WTC11 (cell line): ENCODE data around the gene PRKCZ. TPM values are rescaled to one million over a fixed set of nuclear protein-coding genes. Genes with fewer than 3 reads are reported as not detected.

Experiments
- ATAC-seq: fragments of 200-7000 bp; cut with Tn5 transposase; 2 replicates; pipeline ENCODE4 v1.10.0; 2021; ENCODE audit warnings: mild to moderate bottlenecking, moderate library complexity
- CTCF ChIA-PET: fragments of 300-600 bp; sonication (Branson Sonifier 250); formaldehyde crosslinking; loops from one replicate; lab custom pipeline; 2021; ENCODE audit warnings: antibody characterized with exemption; lab: Charles Lee
- POLR2A ChIA-PET: fragments of 350-600 bp; sonication (Branson Sonifier 250); formaldehyde crosslinking; loops from one replicate; lab custom pipeline; 2021; ENCODE audit warnings: antibody characterized with exemption; lab: Charles Lee
- DNase-seq: peaks from one replicate; pipeline ENCODE4 v3.0.0; 2021; ENCODE audit warnings: low spot score
- H3K27ac Mint-ChIP-seq: 2 replicates; pipeline ENCODE4 v1.8.0; 2021; ENCODE audit warnings: mixed read lengths
- H3K27me3 Mint-ChIP-seq: 2 replicates; pipeline ENCODE4 v1.8.0; 2021; ENCODE audit warnings: low read depth, mild to moderate bottlenecking, moderate library complexity, mixed read lengths
- H3K36me3 Mint-ChIP-seq: 2 replicates; pipeline ENCODE4 v1.8.0; 2021; ENCODE audit warnings: mixed read lengths
- H3K4me1 Mint-ChIP-seq: 2 replicates; pipeline ENCODE4 v1.8.0; 2022; ENCODE audit warnings: mixed read lengths
- H3K4me3 Mint-ChIP-seq: 2 replicates; pipeline ENCODE4 v1.8.0; 2021; ENCODE audit warnings: mild to moderate bottlenecking, moderate library complexity, mixed read lengths
- H3K9me3 Mint-ChIP-seq: 2 replicates; pipeline ENCODE4 v1.8.0; 2021; ENCODE audit warnings: mixed read lengths
- ARID4B ChIP-seq: sonication (generic); formaldehyde crosslinking; IDR thresholded peaks from 2 replicates; pipeline ENCODE4 v1.8.0; 2023; ENCODE audit warnings: missing genetic modification reagents, mild to moderate bottlenecking, borderline replicate concordance
- ATF3 ChIP-seq: sonication (generic); formaldehyde crosslinking; conservative IDR thresholded peaks from 2 replicates; pipeline ENCODE4 v1.8.1; 2022; ENCODE audit warnings: mild to moderate bottlenecking, missing genetic modification reagents
- CREM ChIP-seq: sonication (generic); formaldehyde crosslinking; IDR thresholded peaks from 2 replicates; pipeline ENCODE4 v1.8.1; 2022; ENCODE audit warnings: mild to moderate bottlenecking, missing genetic modification reagents, moderate library complexity
- FOXJ3 ChIP-seq: sonication (generic); formaldehyde crosslinking; IDR thresholded peaks from 2 replicates; pipeline ENCODE4 v1.9.0; 2021; ENCODE audit warnings: missing genetic modification reagents, mild to moderate bottlenecking, borderline replicate concordance
- FOXK1 ChIP-seq: sonication (generic); formaldehyde crosslinking; IDR thresholded peaks from 2 replicates; pipeline ENCODE4 v1.8.0; 2022; ENCODE audit warnings: mild to moderate bottlenecking, moderate library complexity, missing genetic modification reagents
- FOXP4 ChIP-seq: sonication (generic); formaldehyde crosslinking; IDR thresholded peaks from 2 replicates; pipeline ENCODE4 v1.8.0; 2022; ENCODE audit warnings: mild to moderate bottlenecking, missing genetic modification reagents
- HMGXB4 ChIP-seq: sonication (generic); formaldehyde crosslinking; IDR thresholded peaks from 2 replicates; pipeline ENCODE4 v1.8.1; 2023; ENCODE audit warnings: mild to moderate bottlenecking, moderate library complexity, missing genetic modification reagents
- IRF2 ChIP-seq: sonication (generic); formaldehyde crosslinking; IDR thresholded peaks from 2 replicates; pipeline ENCODE4 v1.8.0; 2022; ENCODE audit warnings: low read depth, missing genetic modification reagents, borderline replicate concordance
- JUN ChIP-seq: sonication (generic); formaldehyde crosslinking; IDR thresholded peaks from 2 replicates; pipeline ENCODE4 v1.8.0; 2023; ENCODE audit warnings: mild to moderate bottlenecking, missing genetic modification reagents
- MXD4 ChIP-seq: fragments of 250-450 bp; sonication (Bioruptor Pico); IDR thresholded peaks from 2 replicates; pipeline ENCODE4 v1.8.0; 2021; ENCODE audit warnings: mild to moderate bottlenecking, moderate library complexity, borderline replicate concordance
- NFE2L1 ChIP-seq: sonication (generic); formaldehyde crosslinking; IDR thresholded peaks from 2 replicates; pipeline ENCODE4 v1.8.1; 2023; ENCODE audit warnings: missing genetic modification reagents
- NFYB ChIP-seq: sonication (generic); formaldehyde crosslinking; conservative IDR thresholded peaks from 2 replicates; pipeline ENCODE4 v1.8.0; 2022; ENCODE audit warnings: low read depth, missing genetic modification reagents
- NR3C1 ChIP-seq: sonication (generic); formaldehyde crosslinking; conservative IDR thresholded peaks from 2 replicates; pipeline ENCODE4 v1.8.1; 2023; ENCODE audit warnings: low read depth, mild to moderate bottlenecking, missing genetic modification reagents
- RORB ChIP-seq: fragments of 250-450 bp; sonication (Bioruptor Pico); IDR thresholded peaks from 2 replicates; pipeline ENCODE4 v1.9.0; 2021; ENCODE audit warnings: mild to moderate bottlenecking
- USF2 ChIP-seq: sonication (generic); formaldehyde crosslinking; IDR thresholded peaks from 2 replicates; pipeline ENCODE4 v1.8.1; 2023; ENCODE audit warnings: mild to moderate bottlenecking, missing genetic modification reagents, moderate library complexity
- ZBTB21 ChIP-seq: sonication (generic); formaldehyde crosslinking; IDR thresholded peaks from 2 replicates; pipeline ENCODE4 v1.8.1; 2023; ENCODE audit warnings: mild to moderate bottlenecking, missing genetic modification reagents, borderline replicate concordance
- ZNF121 ChIP-seq: sonication (generic); formaldehyde crosslinking; IDR thresholded peaks from 2 replicates; pipeline ENCODE4 v1.8.0; 2023; ENCODE audit warnings: missing genetic modification reagents
- ZNF532 ChIP-seq: fragments of 250-450 bp; sonication (Bioruptor Pico); IDR thresholded peaks from 2 replicates; pipeline ENCODE4 v1.9.0; 2021; ENCODE audit warnings: mild to moderate bottlenecking, borderline replicate concordance
- ZNF671 ChIP-seq: fragments of 250-450 bp; sonication (Bioruptor Pico); IDR thresholded peaks from 2 replicates; pipeline ENCODE4 v1.8.0; 2021; ENCODE audit warnings: mild to moderate bottlenecking
- total RNA-seq: library from RNA; stranded (reverse); gene quantifications from 3 replicates; pipeline ENCODE4 v1.2.3, GENCODE V29; 2021

Gene PRKCZ
- total RNA-seq, 1 experiment from 2014 or later, result 52.5 TPM

- Mint-ChIP-seq H3K9me3 (no peaks in the 10 kb centered on the region), H3K4me1 (peaks cover 11% of the 10 kb centered on the region), H3K27ac (peak overlapping the region; percentile 70; the same call in 1 of the 2 replicates), H3K36me3 (peaks cover 13% of the 10 kb centered on the region), H3K4me3 (no peak overlapping the region), H3K27me3 (no peaks in the 10 kb centered on the region)
- ChIA-PET CTCF (interaction anchor here (3.8 kb wide), 1 partner anchor 13 kb away, joined by 27 read pairs; no protein-coding TSS in a partner anchor), POLR2A (no interaction called here)
- DNase-seq (no peak), ATAC-seq (no peak)
- TF ChIP-seq NFYB (no peak), JUN (CRISPR knock-in tag) (no peak), FOXK1 (no peak), NFE2L1 (CRISPR knock-in tag) (no peak), ARID4B (CRISPR knock-in tag) (no peak), FOXJ3 (CRISPR knock-in tag) (no peak), ZNF671 (no peak), MXD4 (CRISPR knock-in tag) (no peak), ZNF121 (CRISPR knock-in tag) (no peak), FOXP4 (CRISPR knock-in tag) (no peak), CREM (CRISPR knock-in tag) (no peak), RORB (CRISPR knock-in tag) (no peak), ZNF532 (no peak), USF2 (CRISPR knock-in tag) (no peak), ATF3 (CRISPR knock-in tag) (no peak), IRF2 (CRISPR knock-in tag) (no peak), ZBTB21 (CRISPR knock-in tag) (no peak), HMGXB4 (no peak), NR3C1 (CRISPR knock-in tag) (no peak)
Measured at GRCh38 chr1:2187619-2188018, 137.4 kb downstream of the PRKCZ start.
